ENCODE measurements around the gene TIPARP.

TIPARP gene, protein sequence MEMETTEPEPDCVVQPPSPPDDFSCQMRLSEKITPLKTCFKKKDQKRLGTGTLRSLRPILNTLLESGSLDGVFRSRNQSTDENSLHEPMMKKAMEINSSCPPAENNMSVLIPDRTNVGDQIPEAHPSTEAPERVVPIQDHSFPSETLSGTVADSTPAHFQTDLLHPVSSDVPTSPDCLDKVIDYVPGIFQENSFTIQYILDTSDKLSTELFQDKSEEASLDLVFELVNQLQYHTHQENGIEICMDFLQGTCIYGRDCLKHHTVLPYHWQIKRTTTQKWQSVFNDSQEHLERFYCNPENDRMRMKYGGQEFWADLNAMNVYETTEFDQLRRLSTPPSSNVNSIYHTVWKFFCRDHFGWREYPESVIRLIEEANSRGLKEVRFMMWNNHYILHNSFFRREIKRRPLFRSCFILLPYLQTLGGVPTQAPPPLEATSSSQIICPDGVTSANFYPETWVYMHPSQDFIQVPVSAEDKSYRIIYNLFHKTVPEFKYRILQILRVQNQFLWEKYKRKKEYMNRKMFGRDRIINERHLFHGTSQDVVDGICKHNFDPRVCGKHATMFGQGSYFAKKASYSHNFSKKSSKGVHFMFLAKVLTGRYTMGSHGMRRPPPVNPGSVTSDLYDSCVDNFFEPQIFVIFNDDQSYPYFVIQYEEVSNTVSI

DNA sequence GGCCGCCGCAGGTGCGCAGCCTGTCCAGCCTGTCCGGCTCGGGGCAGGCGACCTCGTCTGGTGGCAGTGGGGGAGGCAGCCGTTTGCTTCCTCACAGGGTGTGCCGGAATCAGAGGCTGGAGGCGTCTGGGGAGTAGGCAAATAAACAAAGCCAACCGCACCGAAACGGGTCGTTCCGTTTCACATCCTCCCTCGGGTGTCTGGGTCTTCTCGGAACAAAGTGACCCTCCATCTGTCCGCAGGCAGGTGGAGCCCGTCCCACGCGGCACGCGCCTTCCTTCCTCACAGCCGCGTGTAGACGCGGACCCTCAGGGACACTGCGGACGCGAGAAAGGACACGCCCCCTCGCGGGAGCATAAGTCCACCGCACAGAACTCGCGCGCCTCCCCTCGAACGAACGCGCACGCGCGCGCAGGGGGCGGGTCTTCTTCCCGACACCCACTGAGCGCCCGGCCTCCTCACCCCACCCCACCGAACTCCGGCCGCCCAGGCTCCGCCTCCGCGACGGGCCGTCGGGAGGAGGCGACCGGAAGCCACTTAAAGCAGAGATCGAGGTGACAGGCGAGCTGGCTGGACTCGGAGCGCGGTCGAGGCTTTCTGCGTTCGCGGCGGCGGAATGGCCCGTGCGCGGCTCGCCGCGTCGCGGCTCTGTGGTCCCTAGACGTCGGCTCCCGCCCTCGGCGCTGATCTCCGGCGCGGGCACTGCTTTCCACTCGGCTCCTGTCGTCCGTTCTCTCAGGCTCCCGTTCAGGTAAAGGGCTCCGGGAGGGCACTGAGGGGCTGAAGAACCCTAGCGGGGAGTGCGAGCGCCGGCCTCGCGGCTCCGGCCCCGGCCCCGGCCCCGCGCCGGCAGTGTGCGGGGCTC, at the start of gene TIPARP:
Gene TIPARP (plus strand): TSS at position 545 of the 865 bp plus-strand sequence. CDS start 3,108 bp downstream, outside the sequence.
- DNase-seq = peak; percentile 100

DNA sequence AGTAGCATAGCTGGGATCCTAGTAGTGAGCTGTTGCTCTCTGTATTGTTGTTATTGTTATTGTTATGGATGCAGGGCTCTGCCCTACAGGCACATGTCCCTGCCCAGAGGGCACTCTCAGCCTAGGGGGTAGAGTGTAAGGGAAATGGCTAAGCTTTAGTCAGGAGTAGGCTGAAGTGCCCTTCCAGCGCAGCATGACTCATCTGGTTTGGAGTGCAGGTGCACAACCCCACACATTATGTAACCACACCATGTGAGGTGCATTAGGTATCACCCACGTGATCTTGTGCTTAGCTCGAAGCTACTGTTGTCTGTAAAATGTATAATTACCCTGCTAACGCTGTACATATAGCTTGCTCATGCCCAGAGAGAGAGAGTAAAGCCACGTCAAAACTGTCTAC, 48.3 kb upstream of the TIPARP start:
- DNase-seq = no peak

DNA sequence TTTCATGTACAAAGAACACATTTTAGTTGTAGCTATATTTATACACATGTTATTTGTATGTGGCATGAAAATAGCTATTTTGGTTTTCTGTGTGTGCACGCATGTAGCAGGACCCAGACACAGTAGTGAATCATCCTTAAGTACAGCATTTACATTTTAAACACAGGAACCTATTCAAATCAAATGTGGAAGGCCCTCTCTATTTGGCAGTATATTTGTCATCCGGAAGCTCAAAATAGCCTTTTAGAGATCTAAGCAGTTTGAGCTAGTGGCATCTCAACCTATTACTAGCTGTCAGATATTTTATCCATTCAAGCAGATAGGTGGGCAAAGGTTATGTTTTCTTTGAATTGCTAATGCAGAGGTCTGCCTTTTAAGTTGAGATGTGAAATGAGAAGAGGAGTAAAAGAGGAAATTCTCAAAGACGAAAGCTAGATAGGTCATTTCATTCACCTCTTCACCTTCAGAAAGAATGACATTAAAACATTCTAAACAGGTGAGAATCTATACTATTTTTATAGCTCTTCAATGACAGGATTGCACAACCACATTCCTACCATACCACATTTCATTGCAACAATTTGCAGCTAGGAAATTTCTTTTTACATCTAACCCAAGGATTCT, 46.3 kb upstream of the TIPARP start:
- DNase-seq = no peak

DNA sequence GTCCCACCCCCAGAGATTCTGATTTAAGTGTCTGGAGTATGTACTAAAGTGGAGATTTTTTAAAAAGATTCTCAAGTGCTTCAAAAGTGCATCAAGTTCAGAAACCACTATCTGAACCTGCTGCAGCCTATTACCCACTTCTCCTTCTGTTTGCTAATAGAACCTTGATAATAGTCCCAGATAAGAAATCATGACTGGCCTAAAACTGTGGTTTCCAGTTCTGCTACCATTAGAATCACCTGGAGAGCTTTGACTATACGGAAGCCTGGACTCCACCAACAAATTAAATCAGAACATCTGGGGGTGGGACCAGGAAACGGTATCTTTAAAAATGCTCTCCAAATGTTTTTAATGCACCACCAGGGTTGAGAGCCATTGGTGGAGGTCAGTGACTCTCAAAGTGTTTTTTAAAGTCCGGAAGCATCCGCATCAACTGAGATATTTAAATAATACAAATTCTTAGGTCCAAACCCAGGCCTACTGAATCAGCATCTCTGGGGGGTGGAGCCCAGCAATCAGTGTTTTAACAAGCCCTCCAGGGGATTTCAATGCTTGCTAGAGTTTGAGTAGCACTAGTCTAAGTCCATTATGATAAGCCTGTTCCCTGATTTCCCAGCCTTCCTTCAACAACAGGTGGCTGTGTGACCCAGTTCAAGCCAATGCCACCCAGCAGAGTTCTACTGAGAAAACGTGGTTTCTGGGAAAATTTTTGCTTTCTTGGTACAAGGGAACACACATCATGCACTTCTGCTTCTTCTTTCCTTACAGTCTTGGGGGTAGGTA, 45.4 kb upstream of the TIPARP start:
- no peak for DNase-seq

DNA sequence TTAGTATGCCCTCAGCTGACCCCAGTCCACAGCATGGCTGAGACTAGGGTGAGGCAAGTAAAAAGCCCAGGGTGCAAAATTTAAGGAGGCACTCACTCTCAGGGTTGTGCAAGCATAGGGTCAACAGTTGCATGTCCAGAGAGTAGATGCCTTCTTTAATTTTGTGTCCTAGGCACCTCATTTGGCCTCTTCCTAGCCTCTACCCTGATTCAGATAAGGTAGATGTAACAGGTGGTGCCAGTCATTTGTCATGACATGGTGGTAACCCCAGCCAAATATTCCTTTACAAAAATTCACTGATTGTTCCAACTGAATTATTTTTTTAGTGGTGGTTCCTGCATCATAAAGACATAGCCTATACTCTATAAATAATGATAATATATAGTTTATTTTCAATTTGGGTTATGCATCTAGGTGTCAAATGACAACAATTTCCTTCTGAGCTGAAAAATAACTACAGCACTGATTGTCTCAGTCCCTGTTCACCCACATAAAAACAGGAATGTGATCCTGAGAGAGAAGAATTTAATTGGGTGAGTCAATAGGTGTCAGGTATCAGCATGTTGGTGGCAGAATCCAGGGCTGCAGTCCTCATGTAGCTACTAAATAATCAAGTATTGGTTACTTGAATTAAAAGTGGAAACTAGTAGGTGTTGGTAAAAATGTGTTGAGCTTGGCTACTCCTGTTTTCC, 44.2 kb upstream of the TIPARP start:
- DNase-seq = no peak

DNA sequence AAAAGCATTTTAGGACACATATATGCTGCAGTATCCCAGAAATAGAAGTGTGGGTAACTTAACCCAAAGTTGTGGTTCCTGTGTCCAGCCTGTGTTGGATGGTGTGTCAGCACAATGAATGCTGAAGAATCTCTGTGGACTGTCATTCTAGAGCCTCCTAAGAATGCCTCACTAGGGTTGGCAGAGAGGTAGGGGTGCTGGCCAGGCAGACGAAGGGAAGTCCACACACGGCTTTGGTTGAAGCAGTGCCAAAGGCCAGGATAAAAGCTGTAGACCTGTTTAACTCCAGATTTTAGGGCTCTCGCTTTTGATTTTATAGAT, 43.7 kb upstream of the TIPARP start:
- DNase-seq = no peak

DNA sequence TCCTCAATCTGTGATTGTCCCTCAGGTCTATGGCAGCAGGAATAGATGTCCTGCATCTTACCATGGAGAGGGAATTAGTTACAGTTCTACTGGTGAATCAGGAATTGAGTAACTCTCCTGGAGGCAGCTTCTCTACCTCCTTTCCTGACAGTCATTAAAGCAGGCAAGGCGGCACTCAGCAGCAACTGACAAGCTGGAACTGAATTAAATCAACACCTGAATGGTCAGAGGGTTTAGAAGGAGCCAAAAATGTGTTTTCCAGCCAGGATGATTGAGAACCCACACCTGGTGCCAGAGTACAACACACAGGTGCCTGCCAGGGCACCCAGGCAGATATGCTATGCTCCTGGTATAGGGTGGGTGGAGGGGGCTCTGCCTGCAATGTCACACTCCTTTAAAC, 43.1 kb upstream of the TIPARP start:
- no peak for DNase-seq

DNA sequence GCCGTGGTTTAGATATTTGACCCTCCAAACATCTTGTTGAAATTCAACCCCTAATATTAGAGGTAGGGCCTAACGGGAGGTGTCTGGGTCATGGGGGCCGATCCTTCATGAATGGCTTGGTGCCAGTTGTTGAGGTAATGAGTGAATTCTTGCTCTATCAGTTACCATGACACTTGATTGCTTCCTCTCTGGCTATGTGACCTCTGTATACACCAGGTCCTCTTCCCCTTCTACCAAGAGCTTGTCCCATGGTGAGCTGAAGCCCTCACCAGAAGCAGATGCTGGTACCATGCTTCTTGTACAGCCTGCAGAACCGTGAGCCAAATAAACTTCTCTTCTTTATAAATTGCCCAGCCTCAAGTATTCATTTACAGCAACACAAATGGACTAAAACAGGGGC, 41.8 kb upstream of the TIPARP start:
- no peak for DNase-seq

DNA sequence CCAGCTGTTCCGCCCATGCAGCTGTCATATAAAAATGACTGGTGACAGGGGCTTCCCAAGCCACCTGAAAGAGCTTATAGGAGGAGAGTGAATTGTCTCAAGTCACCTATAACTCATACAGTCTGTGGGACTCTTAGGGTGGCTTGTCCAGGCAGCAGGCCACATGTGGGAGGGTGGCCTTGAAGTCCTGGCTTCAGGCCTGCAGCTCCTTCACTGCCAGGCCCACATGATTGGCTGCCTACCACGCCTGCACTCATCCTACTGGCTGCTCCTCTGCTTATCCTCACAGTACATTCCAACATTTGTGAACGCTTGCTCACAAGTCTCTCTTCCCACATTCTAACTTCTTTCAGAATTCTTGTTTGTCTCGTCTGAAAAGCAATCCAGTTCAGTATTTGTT, 41.1 kb upstream of the TIPARP start:
- peak; percentile 45 for DNase-seq

DNA sequence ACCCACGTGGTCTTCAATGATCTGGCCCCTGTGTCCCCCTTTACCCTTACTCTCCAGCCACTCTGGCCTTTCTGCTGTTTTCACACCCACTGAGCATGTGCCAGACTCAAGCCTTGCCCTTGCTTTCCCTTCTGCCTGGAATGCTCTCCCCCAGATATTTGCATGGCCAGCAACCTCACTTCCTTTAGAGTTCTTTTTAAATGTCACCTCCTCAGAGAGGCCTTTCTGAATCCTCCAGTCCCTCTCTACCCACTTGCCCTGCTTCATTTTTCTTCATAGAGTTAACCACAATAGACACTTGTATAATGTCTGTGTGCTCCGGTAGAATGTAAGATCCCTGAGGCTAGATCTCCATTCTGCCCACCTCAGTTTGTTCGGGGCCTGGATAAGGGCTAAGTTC, 39.4 kb upstream of the TIPARP start:
- no peak for DNase-seq

DNA sequence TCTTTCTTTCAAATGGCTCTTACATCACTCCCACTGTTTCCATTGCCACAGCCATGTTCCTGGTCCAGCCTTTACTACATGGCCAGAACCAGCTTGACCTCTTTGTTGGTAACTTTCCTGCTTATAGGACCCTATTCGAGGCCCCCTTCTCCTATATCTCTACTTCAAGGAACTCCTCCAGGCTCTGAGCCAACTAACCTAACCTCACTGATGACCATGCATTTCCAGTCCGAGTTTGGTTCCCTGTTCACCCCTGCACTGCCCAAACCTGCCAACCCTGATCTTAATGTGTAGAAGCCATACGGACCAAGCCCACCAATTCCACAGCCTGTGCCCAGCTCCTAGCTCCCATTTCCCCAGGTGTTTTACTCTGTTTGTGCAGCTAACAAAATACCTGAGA, 38.4 kb upstream of the TIPARP start:
- DNase-seq = no peak

DNA sequence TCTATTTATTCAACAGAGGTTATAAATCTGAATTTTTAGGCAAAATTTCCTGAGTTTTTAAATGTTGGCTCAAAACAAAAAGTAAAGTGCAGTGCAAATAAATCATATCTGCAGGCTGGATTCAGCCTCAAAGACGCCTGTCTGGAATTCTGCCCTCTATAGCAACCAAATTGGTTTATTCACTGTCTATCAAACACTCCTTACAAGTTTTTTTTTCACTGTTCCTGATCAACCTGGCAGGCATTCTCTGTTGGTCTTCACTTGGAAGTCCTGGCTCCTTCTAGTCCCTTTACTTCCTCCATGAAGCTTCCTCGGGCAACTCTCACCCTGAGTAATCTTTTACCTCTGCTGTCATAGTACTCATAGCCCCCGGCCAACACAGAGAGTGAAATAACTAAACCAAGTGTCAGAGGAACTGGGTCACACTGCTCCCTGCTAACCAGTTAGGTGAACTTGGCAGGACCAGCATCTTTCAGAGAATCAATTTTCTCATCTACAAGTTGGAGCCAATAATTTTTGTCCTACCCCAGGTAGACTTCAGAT, 36.8 kb upstream of the TIPARP start:
- DNase-seq = no peak

DNA sequence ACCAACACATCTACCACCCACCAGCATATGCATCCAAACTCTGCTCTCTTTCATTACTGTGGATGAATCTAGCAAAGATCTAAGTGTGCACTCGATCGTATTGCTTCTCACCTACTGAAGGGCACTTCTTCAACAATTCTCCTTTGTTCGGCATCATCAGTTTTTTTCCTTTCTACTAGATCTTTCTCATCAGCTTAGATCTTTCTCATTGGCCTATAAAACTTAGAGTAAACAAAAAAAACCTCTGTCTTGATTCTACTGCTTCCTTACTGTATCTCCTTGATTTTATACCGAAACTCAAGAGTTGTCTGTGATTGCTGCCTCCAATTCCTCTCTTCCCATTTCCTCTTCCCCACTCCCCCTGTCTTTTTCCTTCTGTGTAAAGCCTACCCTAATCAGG, 36.1 kb upstream of the TIPARP start:
- no peak for DNase-seq

DNA sequence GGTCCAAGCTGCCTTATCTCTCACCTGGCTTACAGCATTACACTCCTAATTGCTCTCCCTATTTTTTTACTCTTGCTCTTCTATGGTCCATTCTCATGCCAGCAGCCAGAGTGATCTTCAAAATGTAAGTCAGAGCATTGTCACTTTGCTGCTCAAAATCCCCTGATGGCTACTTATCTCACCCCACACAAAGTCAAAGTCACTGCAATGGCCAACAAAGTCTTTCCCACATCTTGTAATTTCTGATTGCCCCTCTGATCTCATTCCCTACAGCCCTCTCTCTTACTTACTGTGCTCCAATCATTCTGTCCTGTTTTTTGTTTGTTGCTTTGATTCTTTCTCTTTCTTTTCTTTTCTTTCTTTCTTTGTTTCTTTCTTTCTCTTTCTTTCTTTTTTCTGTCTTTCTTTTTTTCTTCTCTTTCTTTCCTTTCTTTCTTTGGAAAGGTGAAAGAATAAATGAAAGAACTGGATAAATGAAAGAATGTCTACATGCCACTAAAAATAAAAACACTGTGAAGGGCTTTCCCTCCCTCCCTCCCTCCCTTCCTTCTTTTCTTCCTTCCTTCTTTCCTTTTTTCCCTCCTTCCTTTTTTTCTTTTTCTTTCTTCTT, 34.9 kb upstream of the TIPARP start:
- no peak for DNase-seq

DNA sequence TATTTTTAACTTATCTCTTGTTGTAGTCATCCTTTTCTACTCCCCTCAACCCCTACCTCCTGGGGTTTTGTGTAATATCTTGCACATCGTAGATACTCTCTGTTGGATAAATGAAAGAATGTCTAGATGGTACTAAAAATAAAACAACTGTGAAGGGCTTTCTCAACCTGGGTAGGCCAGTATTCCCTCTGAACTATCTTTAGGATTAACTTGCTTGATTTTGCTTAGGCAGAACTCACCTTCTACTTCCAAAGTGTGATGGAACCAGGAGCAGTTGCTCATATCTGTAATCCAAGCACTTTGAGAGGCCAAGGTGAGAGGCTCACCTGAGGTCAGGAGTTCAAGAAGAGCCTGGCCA, 32.8 kb upstream of the TIPARP start:
- DNase-seq = no peak

DNA sequence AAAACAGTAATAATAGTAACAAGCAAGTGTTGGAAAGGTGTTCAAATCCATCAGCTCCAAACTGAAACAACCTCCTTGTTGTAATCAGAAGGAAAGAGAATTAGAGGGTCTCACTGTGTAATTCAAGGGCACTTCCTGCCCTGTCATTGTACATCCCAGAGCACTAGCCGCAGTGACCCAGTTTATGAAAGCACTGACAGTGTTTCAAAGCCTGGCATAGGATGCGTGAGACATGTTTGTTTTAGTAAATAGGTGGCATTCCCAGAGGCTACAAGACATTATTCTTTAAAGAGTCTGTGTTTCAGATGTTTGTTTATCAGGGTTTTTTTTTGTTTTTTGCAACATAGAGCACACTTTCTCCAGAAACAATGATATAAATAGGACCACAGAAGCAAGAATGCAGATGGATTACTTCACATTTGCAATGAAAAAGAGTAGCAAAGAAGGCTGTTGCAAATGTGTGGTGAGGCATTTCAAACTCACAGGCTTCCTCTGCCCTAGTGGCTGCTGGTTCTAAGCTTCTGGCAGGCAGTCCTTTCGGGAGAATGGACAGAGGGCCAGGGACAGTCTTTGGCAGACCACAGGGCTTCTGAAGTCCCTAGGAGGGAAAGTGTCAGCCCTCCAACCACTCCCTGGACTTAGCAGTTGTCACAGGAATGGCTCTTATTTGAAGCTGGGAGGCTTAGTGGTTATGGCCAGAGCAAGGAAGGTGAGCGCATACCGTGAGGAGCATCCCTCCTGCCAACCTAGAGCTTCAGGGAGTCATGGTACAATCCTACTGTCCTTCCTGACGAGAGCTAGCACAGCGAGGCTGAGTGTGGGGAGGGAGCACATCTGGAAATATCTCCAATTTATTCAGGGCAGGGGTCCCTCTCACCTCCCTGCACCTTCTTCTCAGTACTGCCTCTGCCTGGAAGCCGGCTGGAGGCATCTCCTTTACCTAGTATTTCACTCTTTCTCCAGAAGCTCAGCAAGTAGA, 31.4 kb upstream of the TIPARP start:
- DNase-seq = no peak

DNA sequence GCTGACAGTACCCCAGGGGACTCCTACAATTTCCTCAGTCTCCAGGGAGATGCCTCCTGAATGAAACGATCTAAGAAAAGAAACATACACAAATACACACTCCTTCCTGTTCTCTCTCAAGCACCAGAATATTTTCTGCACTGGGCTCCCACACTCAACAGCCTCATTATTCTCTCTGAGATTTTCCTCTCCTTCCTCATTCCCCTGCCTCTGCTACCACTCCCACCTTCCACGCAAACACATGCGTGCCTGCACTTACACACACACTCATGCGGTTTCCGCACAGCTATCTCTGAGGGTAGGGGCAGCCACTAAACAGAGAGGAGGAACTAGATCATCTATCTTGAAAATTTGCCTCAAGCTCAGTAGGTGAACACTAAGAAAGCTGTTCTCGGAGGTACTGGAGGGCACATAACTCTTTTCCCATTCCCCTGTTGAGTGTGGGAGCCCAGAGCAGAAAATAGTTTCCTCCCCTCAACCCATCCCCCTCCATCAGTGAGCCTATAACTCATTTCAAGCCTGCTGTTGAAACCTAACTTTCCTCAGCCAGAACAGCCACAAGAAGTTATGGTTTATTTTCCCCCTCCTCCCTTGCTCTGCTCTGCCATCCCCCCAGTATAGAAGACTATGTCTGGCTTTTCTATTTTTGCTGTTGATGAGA, 30.5 kb upstream of the TIPARP start:
- DNase-seq = no peak

DNA sequence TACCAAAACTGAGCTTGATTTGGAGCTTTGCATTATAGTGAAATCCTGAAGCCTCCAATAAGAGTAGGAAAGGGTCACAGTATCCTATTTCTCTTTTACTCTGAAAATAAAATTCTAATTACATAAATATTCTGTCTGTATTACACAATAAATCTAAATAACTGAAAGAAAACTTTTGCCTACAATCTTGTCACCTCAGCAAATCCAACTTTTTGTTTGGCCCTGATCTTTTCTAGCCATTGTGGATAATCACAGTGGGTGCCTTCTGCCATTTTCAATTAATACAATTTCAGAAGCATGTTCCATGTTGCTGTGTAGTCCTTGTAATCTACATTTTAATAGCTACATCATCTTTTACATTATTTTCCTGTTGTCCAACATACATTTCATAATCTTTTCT, 29.4 kb upstream of the TIPARP start:
- DNase-seq = no peak

DNA sequence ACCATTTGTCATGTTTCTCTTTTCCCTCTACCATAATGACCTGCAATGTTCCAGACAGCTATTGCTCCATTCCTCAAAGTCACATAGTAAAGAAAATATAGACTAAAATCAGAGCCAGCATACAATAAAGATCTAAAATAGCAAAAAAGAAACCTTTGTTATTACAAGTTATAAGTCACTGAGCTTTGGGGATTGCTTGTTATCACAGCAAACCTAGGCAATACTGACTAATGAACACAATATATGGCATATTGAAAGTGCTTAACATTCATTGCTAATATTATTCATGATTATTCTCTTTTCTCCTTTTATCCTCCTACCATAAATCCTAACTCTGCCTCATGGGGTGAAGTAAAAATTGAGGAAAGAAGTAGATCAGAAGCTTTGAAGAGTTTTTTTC, 27.4 kb upstream of the TIPARP start:
- DNase-seq = no peak

Measured in right hindlimb (tissue), 1 donor.